Measurements from ENCODE around the gene NCAPG2. TPM values are rescaled to one million over a fixed set of nuclear protein-coding genes. Genes with fewer than 3 reads are reported as not detected.
A peak's percentile ranks its signal among the peaks of the same experiment; 100 is the strongest.
"Not testable (repeated sequence)": the region's sequence is repeated elsewhere in the genome, so short reads cannot be mapped to it uniquely, and the experiment has no call there.

NCAPG2 gene
- polyA plus RNA-seq, 1 of the 3 experiments (the other 2 are of a cell fraction), result 25.0 TPM

GRCh38 chr7:158676171-158676840 lies 28.3 kb downstream of the NCAPG2 start:
- TF ChIP-seq PBX3 (IDR thresholded peaks at IDR 0.05), result peak; percentile 36
- TF ChIP-seq YY1 (IDR thresholded peaks at IDR 0.05; ENCODE audit: low read depth), result no peak
- TF ChIP-seq FOSL2 (IDR thresholded peaks at IDR 0.05; ENCODE audit: borderline replicate concordance, low read depth), result peak; percentile 44; the same call in 1 of the 2 replicates
- peak; percentile 39; the same call in 1 of the 2 replicates for TF ChIP-seq JUND (IDR thresholded peaks at IDR 0.05)
- peaks cover 11% of the 10 kb centered on the region; the same call in 1 of the 2 replicates for H3K79me2 ChIP-seq (ENCODE audit: insufficient read depth)
- H2AFZ ChIP-seq (ENCODE audit: low read depth), result no peak overlapping the region
- H3K9me2 ChIP-seq, result no peaks in the 10 kb centered on the region
- no peaks in the 10 kb centered on the region for H3K9me3 ChIP-seq
- WGBS (ENCODE audit: low lambda C conversion rate), result 84% methylated on average over 7 of the region's 7 CpGs
- DNase-seq, result no peak
- ChIA-PET POLR2A (interaction anchor here (0.6 kb wide), 1 partner anchor 37 kb away, joined by 3 read pairs; no protein-coding TSS in a partner anchor), CTCF (no interaction called here)
- H3K36me3 ChIP-seq (replicated peaks in 1 of 2; ENCODE audit: control insufficient read depth in 1 of 2, insufficient read depth in 2 of 2, low read length in 1 of 2), result peaks cover 35 to 37% of the 10 kb centered on the region in 2 experiments
- H3K9ac ChIP-seq, result no peak overlapping the region
- H3K4me1 ChIP-seq (ENCODE audit: control insufficient read depth in 1 of 2, insufficient read depth in 2 of 2, low read depth in 1 of 2, low read length in 1 of 2), result peaks cover 2 to 19% of the 10 kb centered on the region in 2 experiments; a peak in 3 of 4 replicates
- no peak overlapping the region for H3K4me3 ChIP-seq (ENCODE audit: low read depth in 2 of 2, low read length in 1 of 2)
- no peak overlapping the region for H3K27ac ChIP-seq (ENCODE audit: low read depth in 2 of 2, low read length in 1 of 2)
- no peak overlapping the region for H3K4me2 ChIP-seq
- H4K20me1 ChIP-seq (ENCODE audit: insufficient read depth), result no peaks in the 10 kb centered on the region
- H3F3A ChIP-seq (replicated peaks; ENCODE audit: insufficient read depth), result no peaks in the 10 kb centered on the region
- no peaks in the 10 kb centered on the region for H3K27me3 ChIP-seq (ENCODE audit: insufficient read depth)

- no peak overlapping the region for H3K27ac ChIP-seq (ENCODE audit: low read depth in 2 of 2, low read length in 1 of 2)
- no peaks in the 10 kb centered on the region for H3K27me3 ChIP-seq (ENCODE audit: insufficient read depth)
- no peaks in the 10 kb centered on the region for H4K20me1 ChIP-seq (ENCODE audit: insufficient read depth)
- CTCF ChIA-PET, result interaction anchor here (0.6 to 1.0 kb wide), 2 partner anchors 27 to 178 kb away, joined by 3 read pairs; no protein-coding TSS in a partner anchor
- peaks cover 21 to 25% of the 10 kb centered on the region in 2 experiments for H3K36me3 ChIP-seq (replicated peaks in 1 of 2; ENCODE audit: control insufficient read depth in 1 of 2, insufficient read depth in 2 of 2, low read length in 1 of 2)
- 62% methylated on average over 4 of the region's 4 CpGs for WGBS (ENCODE audit: low lambda C conversion rate)
- TF ChIP-seq FOSL2 (IDR thresholded peaks at IDR 0.05; ENCODE audit: borderline replicate concordance, low read depth) (peak; percentile 23; the same call in 1 of the 2 replicates), POLR2AphosphoS5 (IDR thresholded peaks at IDR 0.05; ENCODE audit: low read depth, low read length) (no peak), REST (IDR thresholded peaks at IDR 0.05; ENCODE audit: low read depth, low read length) (no peak)
- no peaks in the 10 kb centered on the region for H3K9me3 ChIP-seq
- peaks cover 0 to 19% of the 10 kb centered on the region in 2 experiments; a peak in 1 of 4 replicates for H3K4me1 ChIP-seq (ENCODE audit: control insufficient read depth in 1 of 2, insufficient read depth in 2 of 2, low read depth in 1 of 2, low read length in 1 of 2)
- no peak overlapping the region for H2AFZ ChIP-seq (ENCODE audit: low read depth)
- no peak overlapping the region for H3K4me3 ChIP-seq (ENCODE audit: low read depth in 2 of 2, low read length in 1 of 2)
- no peaks in the 10 kb centered on the region for H3K9me2 ChIP-seq
- no peaks in the 10 kb centered on the region for H3F3A ChIP-seq (replicated peaks; ENCODE audit: insufficient read depth)
- H3K79me2 ChIP-seq (ENCODE audit: insufficient read depth), result peaks cover 11% of the 10 kb centered on the region; the same call in 1 of the 2 replicates
- DNase-seq, result no peak
- POLR2A ChIA-PET, result no interaction called here
- H3K4me2 ChIP-seq, result no peak overlapping the region
- no peak overlapping the region for H3K9ac ChIP-seq
Observed at GRCh38 chr7:158672975-158673374, 31.6 kb downstream of the NCAPG2 start.

- H4K20me1 ChIP-seq (ENCODE audit: insufficient read depth); H2AFZ ChIP-seq (ENCODE audit: low read depth); H3K9me3 ChIP-seq; H3K9me2 ChIP-seq; H3K27me3 ChIP-seq (ENCODE audit: insufficient read depth); H3K27ac ChIP-seq (ENCODE audit: low read depth in 2 of 2, low read length in 1 of 2); H3K9ac ChIP-seq; H3K4me3 ChIP-seq (ENCODE audit: low read depth in 2 of 2, low read length in 1 of 2); DNase-seq; H3K79me2 ChIP-seq (ENCODE audit: insufficient read depth); H3F3A ChIP-seq (replicated peaks; ENCODE audit: insufficient read depth); H3K4me2 ChIP-seq; CTCF ChIA-PET; POLR2A ChIA-PET: not testable (repeated sequence)
- 94% methylated on average over 8 of the region's 8 CpGs for WGBS (ENCODE audit: low lambda C conversion rate)
- Histone ChIP-seq H3K36me3 (replicated peaks in 1 of 2; ENCODE audit: control insufficient read depth in 1 of 2, insufficient read depth in 2 of 2, low read length in 1 of 2) (peaks cover 11 to 27% of the 10 kb centered on the region in 2 experiments), H3K4me1 (ENCODE audit: control insufficient read depth in 1 of 2, insufficient read depth in 2 of 2, low read depth in 1 of 2, low read length in 1 of 2) (peaks cover 4 to 15% of the 10 kb centered on the region in 2 experiments; a peak in 2 of 4 replicates)
Observed at GRCh38 chr7:158668086-158668485, 36.5 kb downstream of the NCAPG2 start.

GRCh38 chr7:158666966-158667678 lies 37.5 kb downstream of the NCAPG2 start:
- Histone ChIP-seq H3K4me1 (ENCODE audit: control insufficient read depth in 1 of 2, insufficient read depth in 2 of 2, low read depth in 1 of 2, low read length in 1 of 2) (peaks cover 0 to 21% of the 10 kb centered on the region in 2 experiments; a peak in 1 of 4 replicates), H3K36me3 (replicated peaks in 1 of 2; ENCODE audit: control insufficient read depth in 1 of 2, insufficient read depth in 2 of 2, low read length in 1 of 2) (peaks cover 13 to 36% of the 10 kb centered on the region in 2 experiments), H3K27ac (ENCODE audit: low read depth in 2 of 2, low read length in 1 of 2) (peak overlapping the region in 1 of 2 experiments; percentile 40; a peak in 1 of 4 replicates)
- H3K4me2 ChIP-seq; H3K9ac ChIP-seq; POLR2A ChIA-PET; H3K9me2 ChIP-seq; CTCF ChIA-PET; DNase-seq; H3K79me2 ChIP-seq (ENCODE audit: insufficient read depth); H2AFZ ChIP-seq (ENCODE audit: low read depth); H4K20me1 ChIP-seq (ENCODE audit: insufficient read depth); H3K4me3 ChIP-seq (ENCODE audit: low read depth in 2 of 2, low read length in 1 of 2); H3K9me3 ChIP-seq; H3K27me3 ChIP-seq (ENCODE audit: insufficient read depth); H3F3A ChIP-seq (replicated peaks; ENCODE audit: insufficient read depth): not testable (repeated sequence)
- 91% methylated on average over 19 of the region's 24 CpGs for WGBS (ENCODE audit: low lambda C conversion rate)

Data from SK-N-SH (cell line).